HepG2 (cell line): ENCODE measurements around the gene PLIN4. TPM values are rescaled to one million over a fixed set of nuclear protein-coding genes. Genes with fewer than 3 reads are reported as not detected.

Experiments used
- EEA1 ChIP-seq: sonication (generic); formaldehyde crosslinking; IDR thresholded peaks from 2 replicates; pipeline ENCODE4 v1.5.1; 2020; ENCODE audit warnings: mild to moderate bottlenecking, missing genetic modification reagents, borderline replicate concordance
- FOXO1 ChIP-seq: sonication (generic); formaldehyde crosslinking; IDR thresholded peaks from 2 replicates; pipeline ENCODE4 v1.4.0; 2020; ENCODE audit warnings: missing genetic modification reagents
- HNRNPLL ChIP-seq: fragments of 200-400 bp; formaldehyde crosslinking; IDR thresholded peaks from 2 replicates; pipeline ENCODE4 v1.6.1; 2017; ENCODE audit warnings: mild to moderate bottlenecking, low read depth, low read length; ENCODE audit not compliant: poor library complexity, severe bottlenecking
- ONECUT2 ChIP-seq: sonication (generic); formaldehyde crosslinking; IDR thresholded peaks from 2 replicates; pipeline ENCODE4 v1.4.0; 2020; ENCODE audit warnings: missing genetic modification reagents
- SCMH1 ChIP-seq: sonication (generic); formaldehyde crosslinking; IDR thresholded peaks from 2 replicates; pipeline ENCODE4 v1.9.0; 2021; ENCODE audit warnings: missing genetic modification reagents, mild to moderate bottlenecking, borderline replicate concordance
- SIN3A ChIP-seq: IDR thresholded peaks from 2 replicates; pipeline ENCODE4 v1.6.1; 2011; ENCODE audit warnings: low read depth, mild to moderate bottlenecking, control low read depth, low read length, borderline replicate concordance
- SKI ChIP-seq: fragments of 450-650 bp; IDR thresholded peaks from one replicate; pipeline ENCODE4 v1.6.1; 2018; ENCODE audit warnings: mild to moderate bottlenecking; ENCODE audit not compliant: partially characterized antibody
- SNRNP70 ChIP-seq: fragments of 200-400 bp; formaldehyde crosslinking; IDR thresholded peaks from 2 replicates; pipeline ENCODE4 v1.6.1; 2017; ENCODE audit warnings: mild to moderate bottlenecking, low read depth, low read length, moderate library complexity
- SOX6 ChIP-seq, 2 experiments: fragments of 450-650 bp in 1 of 2; sonication (generic) in 1 of 2; formaldehyde crosslinking in 1 of 2; IDR thresholded peaks; 2 replicates each; pipeline versions ENCODE4 v1.4.0 to v1.6.1; 2017 to 2020; ENCODE audit warnings: antibody characterized with exemption in 1 of 2, mild to moderate bottlenecking in 1 of 2, missing genetic modification reagents in 1 of 2
- SRY ChIP-seq: sonication (generic); formaldehyde crosslinking; IDR thresholded peaks from 2 replicates; pipeline ENCODE4 v1.8.0; 2022; ENCODE audit warnings: mild to moderate bottlenecking, missing genetic modification reagents
- ZNF136 ChIP-seq: sonication (generic); formaldehyde crosslinking; IDR thresholded peaks from 2 replicates; pipeline ENCODE4 v1.8.1; 2022; ENCODE audit warnings: low read depth, mild to moderate bottlenecking, moderate library complexity, missing genetic modification reagents
- ZNF451 ChIP-seq: sonication (generic); formaldehyde crosslinking; IDR thresholded peaks from 2 replicates; pipeline ENCODE4 v1.5.0; 2020; ENCODE audit warnings: mild to moderate bottlenecking, missing genetic modification reagents
- ZNF557 ChIP-seq: sonication (generic); formaldehyde crosslinking; IDR thresholded peaks from 2 replicates; pipeline ENCODE4 v1.4.0; 2020; ENCODE audit warnings: missing genetic modification reagents
- ZNF616 ChIP-seq: sonication (generic); formaldehyde crosslinking; IDR thresholded peaks from 2 replicates; pipeline ENCODE4 v1.5.0; 2020; ENCODE audit warnings: low read depth, mild to moderate bottlenecking, missing genetic modification reagents
- polyA plus RNA-seq, 8 experiments: library from polyadenylated mRNA; depleted of rRNA in 3 of 8; stranded (reverse) in 7 of 8; unstranded in 1 of 8; fragments of >200 nt; fragmentation: Illumina TruSeq in 4 of 8; extraction: Trizol in 4 of 8; gene quantifications; 2 replicates each; pipeline versions ENCODE4 v1.2.1 to v1.2.3, GENCODE V29; 2011 to 2016; ENCODE audit warnings: low read depth in 4 of 8, missing spikeins in 1 of 8, mixed read lengths in 1 of 8; ENCODE audit not compliant: insufficient read depth in 1 of 8
- total RNA-seq, 5 experiments: library from RNA; depleted of rRNA; stranded (reverse); fragments of >200 nt; fragmentation: Illumina TruSeq; extraction: Trizol; gene quantifications; 2 replicates each; pipeline ENCODE4 v1.2.3, GENCODE V29; 2016; ENCODE audit warnings: low read depth in 1 of 5
- TF ChIP-seq, protein P1 (sequence below), 2 experiments: fragments of 450-650 bp in 1 of 2; sonication (generic) in 1 of 2; formaldehyde crosslinking in 1 of 2; IDR thresholded peaks; 2 replicates each; pipeline versions ENCODE4 v1.6.1 to v1.8.0; 2016 to 2022; ENCODE audit warnings: antibody characterized with exemption in 1 of 2, mild to moderate bottlenecking in 1 of 2, missing genetic modification reagents in 1 of 2
- TF ChIP-seq, protein P2 (sequence below): sonication (generic); formaldehyde crosslinking; IDR thresholded peaks from 2 replicates; pipeline ENCODE4 v1.9.0; 2021; ENCODE audit warnings: missing genetic modification reagents, mild to moderate bottlenecking, borderline replicate concordance
- TF ChIP-seq, protein P3 (sequence below): IDR thresholded peaks from 2 replicates; pipeline ENCODE4 v1.6.1; 2016; ENCODE audit warnings: control low read depth

The PLIN4 gene
- total and polyA plus RNA-seq, 2 of the 13 experiments (the other 11 are each of a cell fraction or from before 2014, with no cell fraction given) = 1.1 to 1.3 TPM

DNA sequence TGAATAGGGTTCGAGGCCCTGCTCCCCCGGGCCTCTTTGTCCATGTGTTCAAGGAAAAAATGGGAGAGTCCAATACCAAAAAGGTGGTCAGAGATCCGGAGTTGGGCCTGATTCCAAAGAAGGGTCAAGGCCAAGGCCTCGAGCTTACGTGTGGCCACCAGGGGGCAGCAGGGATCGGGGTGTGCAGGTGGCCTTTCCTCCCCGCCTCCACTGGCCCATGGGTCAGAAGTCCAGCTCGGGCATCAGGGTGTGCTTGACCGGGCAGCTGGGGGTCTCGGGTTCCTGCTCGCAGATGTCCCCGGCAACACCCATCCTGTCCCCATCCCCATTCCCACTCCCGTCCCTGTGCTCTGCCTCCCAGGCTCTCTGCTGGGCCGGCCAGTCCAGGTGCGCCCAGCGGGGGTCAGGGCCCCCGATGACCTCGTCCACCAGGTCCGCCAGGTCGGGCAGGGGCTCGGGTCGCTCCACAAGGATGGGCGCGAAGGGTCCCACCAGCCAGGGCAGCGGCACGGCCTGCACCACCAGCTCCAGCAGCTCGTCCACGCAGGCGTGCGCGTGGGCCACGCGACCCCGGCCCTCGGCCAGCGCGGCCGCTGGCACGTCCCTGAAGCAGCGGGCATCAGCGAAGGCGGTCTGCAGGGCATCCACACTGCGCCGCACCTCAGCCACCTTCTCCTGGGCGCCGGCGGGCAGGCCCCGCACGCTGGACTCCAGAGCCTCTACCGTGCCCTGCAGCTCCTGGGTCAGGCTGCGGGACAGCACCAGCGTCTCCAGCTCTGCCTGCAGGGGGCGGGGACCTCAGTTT is 5.2 kb upstream of the PLIN4 start (continued):
- TF ChIP-seq, protein P1, sequence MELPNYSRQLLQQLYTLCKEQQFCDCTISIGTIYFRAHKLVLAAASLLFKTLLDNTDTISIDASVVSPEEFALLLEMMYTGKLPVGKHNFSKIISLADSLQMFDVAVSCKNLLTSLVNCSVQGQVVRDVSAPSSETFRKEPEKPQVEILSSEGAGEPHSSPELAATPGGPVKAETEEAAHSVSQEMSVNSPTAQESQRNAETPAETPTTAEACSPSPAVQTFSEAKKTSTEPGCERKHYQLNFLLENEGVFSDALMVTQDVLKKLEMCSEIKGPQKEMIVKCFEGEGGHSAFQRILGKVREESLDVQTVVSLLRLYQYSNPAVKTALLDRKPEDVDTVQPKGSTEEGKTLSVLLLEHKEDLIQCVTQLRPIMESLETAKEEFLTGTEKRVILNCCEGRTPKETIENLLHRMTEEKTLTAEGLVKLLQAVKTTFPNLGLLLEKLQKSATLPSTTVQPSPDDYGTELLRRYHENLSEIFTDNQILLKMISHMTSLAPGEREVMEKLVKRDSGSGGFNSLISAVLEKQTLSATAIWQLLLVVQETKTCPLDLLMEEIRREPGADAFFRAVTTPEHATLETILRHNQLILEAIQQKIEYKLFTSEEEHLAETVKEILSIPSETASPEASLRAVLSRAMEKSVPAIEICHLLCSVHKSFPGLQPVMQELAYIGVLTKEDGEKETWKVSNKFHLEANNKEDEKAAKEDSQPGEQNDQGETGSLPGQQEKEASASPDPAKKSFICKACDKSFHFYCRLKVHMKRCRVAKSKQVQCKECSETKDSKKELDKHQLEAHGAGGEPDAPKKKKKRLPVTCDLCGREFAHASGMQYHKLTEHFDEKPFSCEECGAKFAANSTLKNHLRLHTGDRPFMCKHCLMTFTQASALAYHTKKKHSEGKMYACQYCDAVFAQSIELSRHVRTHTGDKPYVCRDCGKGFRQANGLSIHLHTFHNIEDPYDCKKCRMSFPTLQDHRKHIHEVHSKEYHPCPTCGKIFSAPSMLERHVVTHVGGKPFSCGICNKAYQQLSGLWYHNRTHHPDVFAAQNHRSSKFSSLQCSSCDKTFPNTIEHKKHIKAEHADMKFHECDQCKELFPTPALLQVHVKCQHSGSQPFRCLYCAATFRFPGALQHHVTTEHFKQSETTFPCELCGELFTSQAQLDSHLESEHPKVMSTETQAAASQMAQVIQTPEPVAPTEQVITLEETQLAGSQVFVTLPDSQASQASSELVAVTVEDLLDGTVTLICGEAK (IDR thresholded peaks at IDR 0.05) = no peak
- TF ChIP-seq, protein P1 (CRISPR knock-in tag; IDR thresholded peaks at IDR 0.05) = no peak
- TF ChIP-seq EEA1 (CRISPR knock-in tag) (0 out of 2 replicates have a peak, but pooled peaks have one; percentile 55), ZNF136 (CRISPR knock-in tag) (no peak), SNRNP70 (no peak), SKI (peak; percentile 38), SRY (CRISPR knock-in tag) (no peak), ONECUT2 (CRISPR knock-in tag) (no peak), ZNF451 (CRISPR knock-in tag) (no peak), FOXO1 (CRISPR knock-in tag) (peak; percentile 28; the same call in 1 of the 2 replicates), SCMH1 (CRISPR knock-in tag) (no peak), ZNF616 (no peak), SOX6 (IDR thresholded peaks at IDR 0.05) (no peak), SOX6 (CRISPR knock-in tag; IDR thresholded peaks at IDR 0.05) (peak; percentile 57; the same call in 1 of the 2 replicates), ZNF557 (CRISPR knock-in tag) (no peak), SIN3A (no peak), HNRNPLL (peak; percentile 40)
- TF ChIP-seq, protein P2, sequence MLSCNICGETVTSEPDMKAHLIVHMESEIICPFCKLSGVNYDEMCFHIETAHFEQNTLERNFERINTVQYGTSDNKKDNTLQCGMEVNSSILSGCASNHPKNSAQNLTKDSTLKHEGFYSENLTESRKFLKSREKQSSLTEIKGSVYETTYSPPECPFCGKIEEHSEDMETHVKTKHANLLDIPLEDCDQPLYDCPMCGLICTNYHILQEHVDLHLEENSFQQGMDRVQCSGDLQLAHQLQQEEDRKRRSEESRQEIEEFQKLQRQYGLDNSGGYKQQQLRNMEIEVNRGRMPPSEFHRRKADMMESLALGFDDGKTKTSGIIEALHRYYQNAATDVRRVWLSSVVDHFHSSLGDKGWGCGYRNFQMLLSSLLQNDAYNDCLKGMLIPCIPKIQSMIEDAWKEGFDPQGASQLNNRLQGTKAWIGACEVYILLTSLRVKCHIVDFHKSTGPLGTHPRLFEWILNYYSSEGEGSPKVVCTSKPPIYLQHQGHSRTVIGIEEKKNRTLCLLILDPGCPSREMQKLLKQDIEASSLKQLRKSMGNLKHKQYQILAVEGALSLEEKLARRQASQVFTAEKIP = no peak
- TF ChIP-seq, protein P3, sequence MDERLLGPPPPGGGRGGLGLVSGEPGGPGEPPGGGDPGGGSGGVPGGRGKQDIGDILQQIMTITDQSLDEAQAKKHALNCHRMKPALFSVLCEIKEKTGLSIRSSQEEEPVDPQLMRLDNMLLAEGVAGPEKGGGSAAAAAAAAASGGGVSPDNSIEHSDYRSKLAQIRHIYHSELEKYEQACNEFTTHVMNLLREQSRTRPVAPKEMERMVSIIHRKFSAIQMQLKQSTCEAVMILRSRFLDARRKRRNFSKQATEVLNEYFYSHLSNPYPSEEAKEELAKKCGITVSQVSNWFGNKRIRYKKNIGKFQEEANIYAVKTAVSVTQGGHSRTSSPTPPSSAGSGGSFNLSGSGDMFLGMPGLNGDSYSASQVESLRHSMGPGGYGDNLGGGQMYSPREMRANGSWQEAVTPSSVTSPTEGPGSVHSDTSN (CRISPR knock-in tag) = no peak
